ENCODE data around the gene ATP1A2.

Gene ATP1A2

DNA sequence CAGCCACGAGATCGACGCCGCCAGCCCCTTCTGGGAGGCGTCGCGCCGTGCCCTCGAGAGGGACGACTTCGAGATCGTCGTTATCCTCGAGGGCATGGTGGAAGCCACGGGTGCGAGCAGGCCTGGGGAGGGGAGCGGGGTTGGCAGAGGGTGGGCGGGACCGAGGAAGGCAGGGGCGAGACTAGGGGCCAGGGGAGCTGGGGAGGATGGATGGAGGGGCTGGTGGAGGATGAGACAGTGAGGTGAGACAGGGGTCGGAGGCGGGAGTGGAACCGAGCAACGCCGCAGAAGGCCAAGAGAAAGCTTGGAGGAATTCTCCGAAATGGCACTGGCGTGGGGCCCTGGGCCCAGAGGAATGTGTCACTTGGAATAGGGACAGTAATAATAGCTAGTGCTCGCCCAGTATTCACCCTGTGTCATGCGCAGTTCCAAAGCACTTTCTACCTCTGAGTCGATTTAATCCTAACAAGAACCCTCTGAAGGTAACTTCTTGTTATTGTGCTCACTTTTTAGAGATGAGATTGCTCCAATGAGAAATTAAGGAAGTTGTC lies 30.7 kb upstream of the ATP1A2 start:
- FAIRE-seq = no peak
- no peak for DNase-seq (ENCODE audit: low spot score)

- FAIRE-seq = no peak
Observed at GRCh38 chr1:160085686-160086455, 29.7 kb upstream of the ATP1A2 start.

GRCh38 chr1:160086456-160086892 lies 29.1 kb upstream of the ATP1A2 start:
- FAIRE-seq (no peak), DNase-seq (ENCODE audit: low spot score) (no peak)

More at GRCh38 chr1:160085686-160086455, 29.7 kb upstream of the ATP1A2 start:
- peak; percentile 46 for DNase-seq (ENCODE audit: low spot score)

GRCh38 chr1:160087118-160087662 lies 28.4 kb upstream of the ATP1A2 start:
- DNase-seq (ENCODE audit: low spot score) (no peak), FAIRE-seq (no peak)

DNA sequence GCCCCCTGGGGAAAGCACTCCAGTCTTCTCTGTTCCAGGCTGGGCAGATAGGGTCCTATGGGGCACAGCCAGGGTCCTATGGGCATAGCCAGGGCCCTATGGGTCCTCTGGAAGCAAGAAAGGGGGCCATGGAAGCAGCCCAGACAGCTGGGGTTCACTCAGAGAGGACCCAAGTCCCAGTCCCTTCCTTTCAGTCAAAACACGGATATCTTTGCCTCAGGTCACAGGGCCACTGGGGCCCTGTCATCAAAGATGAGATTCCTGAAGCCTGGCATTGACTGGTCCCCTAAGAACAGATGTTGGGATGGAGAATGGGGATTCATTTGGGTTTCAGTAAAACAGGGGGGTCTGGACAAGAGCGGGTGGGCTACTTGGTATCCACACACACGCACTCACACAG lies 25.7 kb upstream of the ATP1A2 start:
- DNase-seq (ENCODE audit: low spot score) (no peak), FAIRE-seq (no peak)

GRCh38 chr1:160090760-160091159 lies 24.8 kb upstream of the ATP1A2 start:
- no peak for FAIRE-seq
- DNase-seq (ENCODE audit: low spot score) = no peak

DNA sequence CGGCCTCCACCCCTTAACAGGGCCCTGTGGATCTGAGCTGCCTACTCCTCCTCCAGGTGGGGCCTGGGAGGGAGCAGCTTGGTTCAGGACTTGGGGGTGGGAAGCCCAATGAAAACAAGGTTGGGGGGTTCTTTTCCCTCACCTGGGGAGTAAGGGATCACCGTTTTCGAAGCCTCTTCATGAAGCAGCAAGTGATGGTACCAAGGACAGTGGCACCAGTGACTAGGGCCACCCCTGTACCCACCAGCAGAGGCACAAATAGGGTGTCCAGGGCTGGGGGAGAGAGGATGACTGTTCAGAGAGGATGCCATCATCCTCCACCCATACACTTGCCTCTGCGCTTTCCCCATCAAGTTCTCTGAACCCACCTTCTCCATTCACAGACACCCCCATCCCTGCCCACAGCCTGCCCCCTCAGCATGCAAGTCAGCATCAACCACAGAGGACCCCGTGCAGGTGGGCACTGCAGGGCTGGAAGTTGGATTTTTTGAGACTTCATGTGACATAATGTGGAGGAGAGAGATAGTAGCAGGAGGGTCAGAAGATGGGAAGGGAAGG lies 23.8 kb upstream of the ATP1A2 start:
- DNase-seq (ENCODE audit: low spot score) (no peak), FAIRE-seq (no peak)

GRCh38 chr1:160092366-160093068 lies 23.0 kb upstream of the ATP1A2 start:
- no peak for FAIRE-seq
- no peak for DNase-seq (ENCODE audit: low spot score)

DNA sequence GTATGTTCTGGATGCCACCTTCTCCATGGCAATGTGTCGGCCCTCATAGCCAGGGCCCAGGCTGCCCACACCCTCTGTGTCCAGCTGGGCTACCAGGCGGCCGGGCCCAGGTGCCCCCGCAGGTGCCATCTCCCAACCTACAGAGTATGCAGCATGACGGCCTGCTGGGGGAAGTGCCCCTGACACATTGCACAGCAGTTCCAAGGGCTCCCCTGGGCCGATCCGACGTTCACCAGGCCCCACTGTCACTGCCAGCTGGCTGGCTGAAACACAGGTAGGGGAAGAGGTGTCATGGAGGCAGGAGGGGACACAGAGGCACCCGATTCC lies 22.5 kb upstream of the ATP1A2 start:
- DNase-seq (ENCODE audit: low spot score) (no peak), FAIRE-seq (no peak)

- no peak for FAIRE-seq
Observed at GRCh38 chr1:160093624-160094290, 21.8 kb upstream of the ATP1A2 start.

DNA sequence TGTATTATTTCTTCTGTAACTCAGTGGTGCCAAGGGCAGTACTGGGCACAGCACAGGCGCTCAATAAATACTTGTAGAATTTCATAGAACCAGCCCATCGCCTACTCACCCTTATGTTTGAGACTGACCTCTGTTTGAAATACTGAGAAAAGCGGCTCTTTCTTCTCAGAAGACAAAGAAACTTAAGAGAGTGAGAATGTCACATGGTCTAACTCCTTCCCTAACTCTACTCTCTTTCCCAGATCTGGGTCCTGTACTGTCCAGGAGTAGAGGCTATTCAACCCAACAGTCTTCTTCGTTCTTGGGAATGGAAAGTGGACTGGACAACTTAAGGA lies 21.3 kb upstream of the ATP1A2 start:
- DNase-seq (ENCODE audit: low spot score) (no peak), FAIRE-seq (no peak)

More at GRCh38 chr1:160093624-160094290, 21.8 kb upstream of the ATP1A2 start:
- DNase-seq (ENCODE audit: low spot score) = no peak

- no peak for DNase-seq (ENCODE audit: low spot score)
- no peak for FAIRE-seq
Observed at GRCh38 chr1:160094806-160095205, 20.8 kb upstream of the ATP1A2 start.

DNA sequence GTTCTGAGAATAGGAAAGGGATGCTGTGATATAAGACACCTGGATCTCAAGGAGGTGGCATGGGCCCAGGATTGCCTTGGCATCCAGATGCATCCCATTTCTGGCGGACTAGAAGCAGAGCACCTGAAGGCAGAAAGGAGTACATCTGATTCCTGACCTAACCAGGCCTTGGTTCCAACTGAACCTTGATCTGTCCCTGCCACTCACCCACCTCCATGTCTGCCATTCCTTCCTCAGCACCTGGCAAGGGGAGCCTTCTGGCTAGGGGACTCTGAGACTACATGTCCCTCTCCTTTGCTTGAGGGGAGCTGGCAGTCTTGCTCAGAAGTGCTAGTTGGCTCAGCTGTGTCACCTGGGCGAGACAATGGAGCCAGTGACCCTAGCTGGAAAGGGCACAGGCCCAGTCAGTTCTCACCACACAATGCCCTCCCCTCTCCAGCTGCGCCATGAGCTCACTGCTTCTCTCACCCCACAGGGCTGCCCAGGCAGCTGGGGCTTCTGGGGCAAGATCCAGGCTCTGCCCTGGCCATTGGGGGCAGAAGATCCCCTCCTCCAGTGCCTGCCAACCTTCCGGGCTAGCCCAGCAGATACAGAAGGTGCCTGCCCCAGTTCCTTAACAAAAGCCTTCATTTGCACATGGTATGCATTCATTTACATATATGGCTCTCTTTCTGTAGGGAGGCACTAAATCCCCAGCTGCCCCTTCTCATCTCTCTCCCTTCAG lies 20.0 kb upstream of the ATP1A2 start:
- FAIRE-seq (no peak), DNase-seq (ENCODE audit: low spot score) (no peak)

DNA sequence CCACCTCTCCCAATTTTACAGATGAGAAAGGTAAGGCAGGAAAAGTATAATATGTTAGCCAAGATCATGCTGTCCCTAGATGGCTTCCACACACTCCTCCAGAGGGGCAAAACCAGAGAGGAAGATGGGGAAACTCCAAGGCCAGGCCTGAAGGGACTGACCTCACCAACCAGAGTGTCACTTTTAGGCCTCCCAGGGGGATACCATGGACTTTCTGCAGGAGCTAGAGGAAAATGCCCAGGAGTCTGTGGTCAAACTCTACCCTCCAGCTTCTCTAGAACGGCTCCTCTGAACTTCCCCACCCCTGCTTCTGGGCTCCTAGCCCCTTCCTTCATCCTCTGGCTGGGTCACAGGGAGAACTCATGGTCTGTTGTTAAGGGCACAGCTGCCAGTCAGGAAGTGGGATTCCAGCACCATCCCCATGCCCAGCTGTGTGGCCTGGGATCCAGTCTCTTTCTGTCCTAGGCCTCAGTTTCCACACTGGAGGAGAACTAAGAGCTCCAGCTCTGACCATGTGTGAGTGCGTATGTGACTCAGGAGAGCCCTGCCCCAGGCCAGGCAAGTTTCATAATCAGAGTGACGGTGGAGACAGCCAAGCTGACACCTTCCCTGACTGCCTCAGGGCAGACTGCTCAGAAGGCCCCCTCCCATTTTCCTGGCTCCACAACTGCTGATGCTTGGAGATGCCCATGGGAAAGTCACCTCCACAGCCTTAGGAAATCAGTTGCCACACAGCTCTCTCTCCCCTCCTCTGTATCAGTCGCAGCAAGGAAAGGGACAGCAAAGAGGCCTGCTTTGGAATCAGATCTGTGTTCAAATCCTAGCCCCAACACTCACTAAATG lies 19.1 kb upstream of the ATP1A2 start:
- FAIRE-seq = no peak
- no peak for DNase-seq (ENCODE audit: low spot score)

DNA sequence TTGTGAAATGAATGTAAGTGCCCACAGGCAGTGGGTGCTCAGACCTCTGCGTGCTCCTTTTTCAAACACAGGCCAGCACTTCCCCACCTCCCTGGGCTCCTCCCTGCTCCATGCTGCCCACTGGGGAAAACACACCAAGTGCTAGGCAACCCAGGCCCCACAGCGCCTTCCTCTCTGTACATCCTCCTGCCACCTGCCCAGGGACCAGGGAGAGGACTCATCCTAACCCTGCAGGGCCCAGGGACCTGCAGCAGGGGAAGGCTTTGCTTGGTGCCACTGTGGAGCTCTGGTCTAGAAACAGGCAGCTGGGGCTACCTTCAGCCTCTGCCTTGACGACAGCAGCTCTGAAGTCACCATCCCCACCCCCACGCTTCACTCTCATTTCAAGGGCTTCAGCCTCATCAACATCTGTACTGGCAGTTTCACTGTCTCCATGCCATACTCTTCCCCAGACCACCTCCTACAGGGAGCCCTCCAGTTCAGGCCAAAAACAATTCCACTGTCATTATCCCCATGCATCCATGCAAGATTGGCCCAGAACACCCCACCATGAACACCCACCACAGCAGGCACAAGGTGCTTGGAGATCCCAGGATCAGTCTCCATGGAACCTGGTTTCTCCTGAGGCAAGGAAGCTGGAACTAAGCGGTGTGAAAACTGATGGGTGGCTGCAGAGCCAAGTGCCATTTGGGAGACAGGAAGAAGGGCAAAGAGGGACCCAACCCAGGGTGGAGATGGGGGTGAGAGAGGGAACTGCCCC lies 18.2 kb upstream of the ATP1A2 start:
- FAIRE-seq (no peak), DNase-seq (ENCODE audit: low spot score) (no peak)

DNA sequence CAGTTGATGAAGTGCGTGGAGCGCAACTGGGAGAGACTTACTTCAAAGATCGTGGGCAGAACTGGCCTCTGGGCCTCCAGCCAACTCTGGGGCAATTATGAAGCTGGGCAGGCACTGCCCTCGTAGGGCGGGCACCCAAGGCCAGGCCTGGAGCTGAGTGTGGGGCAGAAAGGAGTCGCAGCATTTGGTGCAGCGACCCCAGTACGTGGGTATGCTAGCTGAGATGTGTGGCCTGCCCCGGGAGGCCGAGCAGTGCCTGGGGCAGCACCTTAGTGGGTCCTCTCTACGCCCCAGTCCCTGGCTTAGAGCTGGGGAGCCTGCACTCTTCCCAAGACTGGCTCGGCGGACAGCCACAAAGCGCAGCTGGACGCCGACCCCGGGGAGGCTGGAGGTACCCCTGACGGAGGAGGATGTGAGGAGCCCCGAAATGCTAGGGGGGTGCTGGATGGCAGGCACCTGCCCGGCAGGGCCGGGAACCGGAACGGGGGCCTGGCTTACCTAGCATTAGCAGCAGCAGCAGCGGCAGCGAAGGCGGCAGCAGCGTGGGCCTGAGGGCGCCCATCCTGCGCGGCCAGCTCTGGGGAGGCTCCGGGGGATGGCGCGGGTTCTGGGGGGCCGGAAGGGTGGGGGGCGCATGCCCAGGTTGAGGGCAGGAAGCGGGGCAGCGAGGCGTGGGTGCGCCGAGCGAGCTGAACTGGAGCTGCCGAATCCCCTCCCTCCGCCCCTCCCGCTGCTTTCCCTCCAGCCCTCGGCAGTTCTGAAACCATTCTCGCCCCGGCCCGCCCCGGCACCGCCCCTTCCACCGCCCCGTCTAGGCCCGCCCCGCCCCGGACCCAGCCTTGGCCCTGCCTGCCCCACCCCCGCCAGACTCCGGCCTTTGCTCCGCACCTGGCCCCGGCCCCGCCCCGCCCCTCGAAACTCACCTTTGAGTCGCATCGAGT lies 17.4 kb upstream of the ATP1A2 start, which contains the start of gene IGSF8:
TSS of gene IGSF8 (minus strand) at position 709 of the 941 bp plus-strand sequence. CDS start at position 562, 147 bp downstream.
- DNase-seq (ENCODE audit: low spot score) = peak; percentile 48
- no peak for FAIRE-seq

DNA sequence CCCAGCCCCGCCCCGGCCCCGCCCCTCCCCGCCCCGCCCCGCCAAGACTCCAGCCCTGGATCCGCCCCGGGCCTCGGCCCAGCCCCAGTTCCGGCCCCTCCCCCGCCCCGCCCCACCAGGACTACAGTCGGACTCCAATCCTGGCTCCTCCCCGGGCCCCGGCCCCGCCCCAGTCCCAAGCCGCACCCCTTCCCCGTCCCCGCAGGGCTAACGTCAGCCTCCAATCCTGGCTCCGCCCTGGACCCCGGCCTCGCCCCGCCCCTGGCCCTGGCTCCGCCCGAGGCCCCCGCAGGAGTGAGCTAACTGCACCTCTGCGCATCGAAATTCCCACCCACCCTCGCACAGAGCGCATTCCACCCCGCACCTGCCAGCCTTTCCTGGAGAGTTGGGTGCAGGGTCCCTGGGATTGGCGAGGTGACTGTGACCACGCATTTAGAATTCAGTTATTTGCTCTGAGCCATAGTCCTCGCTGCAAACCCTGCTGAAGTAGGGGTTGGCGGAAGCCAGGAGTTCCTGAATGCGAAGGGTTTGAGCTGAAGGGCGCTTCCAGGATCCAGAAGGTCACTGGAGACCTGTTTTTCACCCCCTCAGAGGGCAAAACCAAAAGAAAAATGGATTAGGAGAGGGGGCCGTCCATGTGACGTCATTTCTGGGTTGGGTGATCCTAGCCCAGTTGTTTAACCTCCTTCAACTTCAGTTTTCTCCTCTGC lies 16.6 kb upstream of the ATP1A2 start:
- DNase-seq (ENCODE audit: low spot score) (peak; percentile 79), FAIRE-seq (no peak)
